Activated CD4-positive, CD25-positive, alpha-beta regulatory T cell treated with anti-CD3 and anti-CD28 coated beads, Interleukin-2, amount 50 U/mL, for 16 hours (primary cell): ENCODE data around the gene TNFSF8.

Experiments
- DNase-seq: peaks from one replicate; pipeline ENCODE4 v3.0.0-alpha.2; 2020; ENCODE audit warnings: low read depth, low spot score

TNFSF8 gene

DNA sequence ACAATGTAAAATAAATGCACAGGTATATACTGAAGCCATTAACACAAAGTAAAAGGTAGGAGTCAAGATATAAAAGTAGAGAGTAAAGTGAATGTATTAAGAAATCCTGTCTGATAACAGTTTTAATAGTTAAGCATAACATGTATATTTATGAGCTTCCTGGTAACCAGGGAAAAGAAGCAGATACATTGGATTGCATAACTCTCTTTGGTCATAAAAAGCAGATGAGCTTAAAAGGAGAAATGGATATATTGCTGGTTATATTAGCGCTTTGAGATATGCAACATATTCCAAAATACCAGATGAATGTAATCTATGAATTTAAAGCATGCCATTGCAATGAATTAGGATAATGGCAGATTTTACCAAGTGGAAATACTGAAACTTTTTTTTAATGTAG lies 6.2 kb upstream of the TNFSF8 start:
- DNase-seq, result no peak

DNA sequence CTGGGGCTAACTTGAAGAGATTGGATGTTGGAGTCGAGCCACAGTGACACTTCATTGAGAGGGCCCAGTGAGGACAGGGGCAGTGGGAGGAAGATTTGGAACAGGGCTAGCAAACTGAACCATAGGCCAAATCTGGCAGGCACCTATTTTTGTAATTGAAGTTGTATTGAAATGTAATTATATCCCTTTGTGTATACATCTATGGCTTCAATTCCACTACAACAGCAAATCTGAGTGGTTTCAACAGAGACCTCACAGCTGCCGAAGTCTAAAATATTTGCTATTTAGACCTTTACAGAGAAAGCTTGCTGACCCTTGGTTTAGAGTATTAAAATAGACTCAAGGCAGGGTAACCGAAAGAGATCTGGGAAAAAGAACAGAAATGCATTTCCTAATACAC lies 4.7 kb upstream of the TNFSF8 start:
- DNase-seq, result no peak

DNA sequence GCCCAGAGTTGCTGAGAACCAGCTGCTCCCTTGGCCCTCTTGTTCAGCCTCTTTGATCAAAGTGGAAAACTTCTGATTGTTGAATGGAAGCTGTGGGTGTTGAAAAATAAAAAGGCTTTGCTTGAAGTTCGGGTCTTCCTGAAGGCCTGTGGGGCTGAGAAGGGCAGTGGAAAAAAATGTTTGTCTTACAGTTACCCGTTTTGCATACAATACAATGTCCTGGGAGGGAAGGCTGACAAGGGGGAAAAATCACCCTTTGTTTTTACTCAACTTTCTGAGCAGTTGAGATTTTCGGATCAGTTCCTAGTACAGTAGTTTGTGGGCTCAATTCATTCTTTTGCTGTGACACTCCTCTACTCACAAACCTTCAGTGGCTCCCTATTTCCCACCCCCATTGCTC lies 2.1 kb upstream of the TNFSF8 start:
- DNase-seq, result no peak

DNA sequence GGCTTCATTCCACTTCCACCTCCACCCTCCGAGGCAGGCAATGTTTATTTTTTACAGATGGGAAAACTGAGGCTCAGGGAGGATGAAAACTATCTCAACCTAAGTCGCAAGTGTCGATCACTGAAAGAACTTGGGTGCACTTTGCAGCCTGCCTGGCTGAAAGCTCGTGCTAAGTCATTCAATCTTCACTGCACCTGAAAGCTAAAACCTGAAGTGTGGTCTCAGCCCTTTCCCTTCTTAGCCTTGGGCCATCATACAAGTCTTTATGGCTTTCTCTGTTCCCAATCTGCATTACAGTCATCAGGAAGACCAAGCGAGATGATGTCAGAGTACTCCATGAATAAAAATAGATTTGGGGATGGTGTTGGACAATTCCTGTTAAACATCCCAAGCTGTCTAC lies 1.0 kb upstream of the TNFSF8 start:
- no peak for DNase-seq

DNA sequence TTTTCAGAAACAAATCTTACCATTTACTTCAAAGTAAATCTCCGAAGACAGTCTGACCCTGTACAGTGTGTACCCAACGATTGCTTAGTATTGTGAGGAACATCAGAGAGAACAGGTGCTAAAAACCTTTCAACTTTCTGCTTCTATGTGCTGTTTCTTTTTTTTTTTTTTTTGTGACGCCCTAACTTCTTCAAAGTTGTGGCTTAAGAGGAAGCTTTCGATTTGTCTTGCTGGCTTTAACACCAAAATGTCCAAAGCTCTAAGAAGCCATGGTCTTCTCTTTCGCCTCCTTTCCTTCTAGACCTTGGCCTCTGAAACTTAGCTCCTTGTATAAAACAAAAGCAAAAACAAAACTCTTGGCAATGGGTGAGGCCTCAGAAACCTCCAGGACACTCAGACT lies 1.2 kb downstream of the TNFSF8 start:
- DNase-seq, result no peak

DNA sequence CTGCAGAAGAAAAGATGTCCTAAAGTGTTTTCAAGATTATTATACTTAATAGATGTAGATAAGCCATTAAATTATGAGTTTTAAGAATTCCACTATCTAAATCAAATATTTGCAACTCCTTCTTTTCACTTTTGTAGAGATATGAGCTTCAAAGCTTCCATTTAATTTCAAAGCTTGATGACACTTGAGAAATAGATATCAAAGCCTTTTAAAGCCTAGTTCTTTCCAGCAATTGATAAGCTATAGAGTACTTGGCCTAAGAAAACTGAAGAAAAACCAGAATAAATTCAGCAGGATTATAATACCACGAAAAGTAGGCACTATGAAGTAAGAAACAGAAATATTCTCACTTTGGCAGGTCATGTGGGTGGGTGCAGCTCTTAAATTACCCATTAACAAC lies 1.7 kb downstream of the TNFSF8 start:
- no peak for DNase-seq

DNA sequence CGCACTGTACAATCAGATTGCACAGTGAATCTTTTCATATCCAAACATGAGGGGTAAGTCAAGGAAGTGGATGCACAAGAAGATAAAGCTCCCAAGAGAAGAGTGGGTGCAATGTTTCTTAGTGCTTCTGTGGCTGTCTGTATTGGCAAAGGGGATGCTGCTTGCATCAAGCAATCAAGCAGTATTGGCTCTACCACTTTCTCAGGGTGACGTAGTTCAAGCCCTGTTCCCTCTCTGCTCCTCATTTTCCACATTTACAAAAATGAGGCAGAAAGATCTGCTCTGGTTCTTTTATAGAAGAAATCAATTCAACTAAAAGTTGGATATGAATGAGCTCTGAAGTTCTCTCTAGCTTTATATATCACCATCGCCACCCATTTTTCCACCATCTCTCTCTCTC lies 2.3 kb downstream of the TNFSF8 start:
- DNase-seq, result no peak

DNA sequence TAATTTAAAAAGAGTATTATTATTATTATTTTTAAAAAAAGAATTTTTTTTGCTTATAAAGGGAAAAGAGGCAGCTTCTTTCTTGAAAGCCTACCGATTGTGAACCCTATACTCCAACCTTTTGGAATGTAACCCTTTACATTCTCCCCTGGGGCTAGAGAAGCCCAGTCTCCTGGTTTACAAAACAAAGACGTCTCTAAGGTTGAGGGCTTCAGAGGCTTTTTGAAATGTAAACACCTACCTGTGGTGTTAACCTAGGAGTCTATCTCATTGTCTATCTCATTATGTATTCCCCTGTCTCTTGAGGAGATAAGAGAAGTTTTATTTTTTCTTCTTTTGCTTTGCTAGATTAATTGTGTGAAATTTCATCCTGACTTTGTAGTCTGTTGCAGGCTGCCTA lies 4.7 kb downstream of the TNFSF8 start:
- no peak for DNase-seq

DNA sequence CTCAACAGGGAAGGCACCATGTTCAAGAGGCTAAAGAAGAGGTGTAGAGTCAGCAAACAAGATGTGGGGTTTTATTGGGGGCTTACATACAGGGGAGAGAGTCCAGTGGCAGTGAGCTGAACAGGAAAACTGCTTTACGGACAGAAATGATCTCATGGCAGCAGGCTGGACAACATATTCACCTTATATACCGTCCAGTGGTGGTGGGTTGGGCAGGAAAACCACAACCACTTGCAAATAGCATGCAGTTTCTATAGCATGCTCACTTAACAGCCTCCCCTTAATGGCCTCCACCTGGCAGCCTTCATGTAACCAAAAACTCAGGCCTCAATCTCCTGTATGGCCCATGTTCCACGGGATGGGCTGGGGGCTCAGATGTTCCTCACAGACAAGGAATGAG lies 5.4 kb downstream of the TNFSF8 start:
- DNase-seq, result no peak

DNA sequence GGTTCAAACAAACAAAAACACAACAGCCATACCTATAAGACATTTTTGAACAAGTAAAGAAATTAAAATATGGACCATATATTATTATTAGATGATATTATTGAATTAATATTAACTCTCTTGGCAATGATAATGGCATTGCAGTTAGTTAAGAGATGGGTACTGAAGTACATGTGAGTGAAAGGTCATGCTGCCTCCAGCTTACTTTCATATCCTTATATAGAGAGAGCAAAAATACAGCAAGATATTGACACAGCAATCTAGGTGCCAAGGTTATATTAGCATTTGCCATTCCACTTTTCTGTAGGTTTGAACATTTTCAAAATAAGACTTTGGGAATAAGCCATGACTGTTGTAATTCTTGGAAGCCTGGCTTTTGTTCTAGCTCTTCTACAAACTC lies 6.1 kb downstream of the TNFSF8 start:
- no peak for DNase-seq

DNA sequence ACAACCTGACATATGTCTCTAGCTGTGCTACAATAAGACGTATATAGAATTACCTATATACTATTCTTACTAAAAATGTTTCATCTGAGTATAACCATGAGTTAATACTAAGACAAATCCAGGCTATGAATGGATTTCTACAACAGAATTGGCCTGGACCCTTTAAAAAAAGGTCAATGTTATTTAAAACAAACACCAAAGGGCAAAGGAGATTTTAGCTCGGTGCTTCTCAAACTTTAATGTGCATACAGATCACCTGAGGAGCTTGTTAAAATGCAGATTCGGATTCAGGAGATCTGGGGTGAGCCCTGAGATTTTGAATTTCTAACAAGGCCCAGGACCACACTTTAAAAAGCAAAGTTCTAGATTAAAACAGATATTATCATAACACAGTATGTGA lies 6.5 kb downstream of the TNFSF8 start:
- no peak for DNase-seq

DNA sequence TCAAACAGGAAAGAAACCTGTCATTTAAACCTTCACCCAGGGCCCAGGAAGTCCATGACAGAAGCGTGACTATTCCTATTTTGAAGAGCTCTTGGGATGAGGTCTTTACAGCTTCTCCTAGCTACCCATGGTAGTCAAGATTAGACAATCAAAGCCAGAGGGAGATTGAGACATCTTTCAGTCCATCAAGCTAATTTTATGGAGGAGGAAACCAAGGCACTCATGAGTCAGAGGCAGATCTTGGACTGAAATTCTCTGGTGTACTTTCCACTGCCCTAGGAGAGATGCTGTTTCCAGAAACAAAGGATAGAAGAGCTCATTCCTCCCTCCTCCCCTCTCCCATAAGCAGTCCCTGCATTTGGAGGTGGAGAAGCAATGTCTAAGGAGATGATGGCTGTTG lies 9.2 kb downstream of the TNFSF8 start:
- DNase-seq, result no peak

DNA sequence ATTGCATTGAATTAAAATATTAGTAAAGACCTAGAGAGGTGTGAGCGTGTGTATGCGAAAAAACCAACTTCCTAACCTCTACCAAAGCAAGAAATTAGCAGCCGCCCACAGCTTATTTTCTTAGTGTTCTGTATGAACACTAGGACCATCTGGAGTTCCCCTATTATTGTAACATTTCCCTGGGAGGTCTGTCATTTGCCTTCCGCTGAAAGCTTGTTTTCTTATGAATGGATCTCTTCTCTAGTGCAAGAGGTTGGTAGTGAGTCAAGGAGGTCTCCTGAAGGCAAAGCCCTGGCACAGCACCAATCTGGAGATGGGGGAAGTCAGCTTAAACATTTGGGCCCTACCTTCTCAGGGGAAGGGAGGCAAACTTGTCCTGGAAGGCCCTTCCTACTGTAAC lies 10.8 kb downstream of the TNFSF8 start:
- no peak for DNase-seq

DNA sequence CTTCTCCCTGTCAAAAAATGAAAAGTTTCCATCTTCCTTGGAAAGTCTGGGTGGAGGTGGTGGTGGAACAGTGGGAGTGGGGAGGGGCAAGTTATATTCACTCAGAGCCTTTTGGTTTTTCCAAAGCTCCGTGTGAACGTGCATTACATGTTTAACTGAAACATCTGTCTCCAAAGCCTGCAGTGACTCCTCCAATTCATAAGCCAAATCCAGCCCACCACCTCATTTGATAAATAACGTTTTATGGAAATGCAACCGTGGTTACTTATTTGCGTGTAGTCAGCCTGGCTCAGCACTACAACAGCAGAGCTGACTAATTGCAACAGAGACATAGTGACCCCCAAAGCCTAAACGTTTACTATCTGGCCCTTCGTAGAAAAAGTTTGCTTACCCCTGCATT lies 13.9 kb downstream of the TNFSF8 start:
- no peak for DNase-seq

DNA sequence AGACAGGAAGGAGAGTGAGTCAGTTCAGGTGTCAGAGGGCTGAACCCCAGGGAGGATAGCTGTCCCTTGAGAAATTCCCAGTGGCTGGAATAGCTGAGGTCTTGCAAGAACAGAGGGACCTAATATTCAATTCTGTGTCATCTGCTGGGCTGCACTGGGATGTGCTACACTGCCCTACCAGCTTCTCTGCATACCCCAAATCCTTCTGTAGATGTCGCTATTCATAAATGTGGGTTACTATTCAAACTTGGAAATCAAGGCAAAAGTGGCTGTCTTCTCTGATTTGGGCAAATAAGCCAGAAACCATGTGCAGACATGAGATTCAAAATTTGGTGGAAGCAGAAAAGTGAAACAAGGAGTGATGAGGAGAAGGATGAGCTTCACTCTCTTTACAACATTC lies 16.3 kb downstream of the TNFSF8 start:
- DNase-seq, result no peak

DNA sequence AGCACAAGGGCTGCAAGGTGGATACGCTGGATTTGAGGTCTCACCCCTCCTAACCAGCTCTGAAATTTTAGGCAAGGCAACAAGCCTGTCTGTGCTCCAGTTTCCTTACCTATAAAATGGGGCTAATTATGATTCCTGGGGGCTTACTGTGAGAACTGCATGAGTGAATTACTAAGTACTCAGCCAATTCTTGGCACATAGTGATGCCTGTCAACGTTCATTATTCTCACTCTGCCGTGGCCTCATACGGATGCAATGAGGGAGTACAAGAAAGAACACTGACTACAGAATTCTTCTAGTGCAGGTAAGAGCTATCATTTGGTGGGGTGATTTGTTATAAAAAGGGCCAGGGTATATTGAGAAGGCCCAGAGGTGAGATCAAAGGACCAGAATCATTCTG lies 16.7 kb downstream of the TNFSF8 start:
- DNase-seq, result no peak

DNA sequence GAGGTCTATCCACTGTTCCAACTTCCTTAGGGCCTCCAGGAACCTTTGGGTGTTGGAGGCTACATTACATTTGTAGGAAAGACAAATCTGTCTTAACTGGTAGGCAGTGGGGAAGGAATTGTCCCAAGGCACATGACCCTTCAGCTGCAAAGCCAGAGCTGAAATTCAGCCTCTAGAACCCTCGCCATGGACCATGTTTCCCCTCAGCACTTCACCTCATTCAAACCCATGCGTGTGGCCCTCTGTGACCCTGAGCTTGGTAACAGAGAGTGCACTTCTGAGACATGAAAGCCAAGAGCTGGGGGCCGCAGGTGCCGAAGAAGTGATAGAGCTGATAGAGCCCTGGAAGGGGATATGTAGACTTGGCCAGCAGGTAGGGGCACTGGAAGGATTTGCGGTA lies 17.2 kb downstream of the TNFSF8 start:
- no peak for DNase-seq

DNA sequence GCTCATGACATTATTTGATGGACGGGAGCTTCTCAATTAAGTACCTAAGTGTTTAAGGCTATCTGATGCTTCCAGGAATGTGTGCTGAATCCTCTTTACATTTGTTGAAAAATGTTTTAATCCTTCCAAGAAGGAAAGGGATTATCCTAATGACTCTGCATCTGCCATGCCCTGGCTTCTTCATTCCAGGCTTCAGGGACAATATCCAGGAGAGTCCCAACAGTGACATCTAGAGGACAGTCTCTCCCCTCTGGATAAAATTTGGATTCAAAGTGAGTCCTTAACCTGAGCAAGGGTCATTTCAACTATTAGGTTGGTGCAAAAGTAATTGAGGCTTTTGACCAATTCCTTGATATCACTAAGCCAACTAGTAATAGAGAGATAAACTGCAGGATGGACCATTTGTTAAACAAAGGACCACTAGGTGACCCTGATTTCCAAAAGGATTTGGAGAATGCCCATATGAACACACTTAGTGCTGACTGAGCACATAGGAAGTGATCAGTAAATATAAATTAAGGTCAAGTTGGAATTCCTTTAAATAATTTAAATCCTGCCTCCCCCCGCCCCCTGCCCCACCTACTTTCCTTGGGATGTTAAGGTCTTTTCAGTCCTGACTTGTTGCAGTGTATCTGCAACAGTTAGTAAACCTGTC lies 19.1 kb downstream of the TNFSF8 start:
- no peak for DNase-seq

DNA sequence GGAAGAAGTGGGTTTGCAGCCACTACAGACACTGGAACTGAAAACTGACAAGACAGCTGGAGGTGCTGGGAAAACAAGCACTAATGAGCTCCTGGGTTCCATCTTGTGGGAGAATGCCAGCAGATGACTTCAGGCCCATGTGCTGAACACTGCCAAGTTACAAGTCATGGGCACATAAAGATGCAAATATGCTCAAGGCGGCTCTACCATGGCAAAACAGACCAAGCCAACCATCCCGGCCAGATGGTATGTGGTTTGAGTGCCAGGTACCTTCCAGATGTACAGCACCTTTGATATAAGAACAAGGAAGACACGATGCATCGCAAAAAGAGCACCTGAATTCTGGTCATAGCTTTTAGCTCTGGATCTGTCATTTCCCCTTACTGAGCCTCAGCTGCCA lies 19.9 kb downstream of the TNFSF8 start:
- DNase-seq, result no peak

DNA sequence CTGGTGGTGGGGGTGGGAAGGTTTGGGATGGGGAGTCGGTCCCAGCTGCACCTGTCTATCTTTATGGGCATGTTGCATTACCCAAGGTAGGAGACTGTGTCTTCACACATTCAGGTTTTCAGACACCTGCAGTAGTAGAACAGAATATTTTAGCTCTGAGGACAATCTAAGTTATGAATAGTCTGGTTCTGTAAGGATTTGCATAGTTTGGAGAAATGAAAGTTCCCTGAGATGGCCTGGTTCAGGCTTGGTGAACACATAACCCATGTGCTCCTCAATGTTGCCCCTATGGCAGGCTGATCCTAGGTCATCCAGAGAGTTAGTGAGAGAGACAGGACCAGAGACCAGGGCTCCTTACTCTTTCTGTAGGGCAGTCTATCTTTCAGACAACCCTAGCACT lies 20.7 kb downstream of the TNFSF8 start:
- DNase-seq, result no peak

DNA sequence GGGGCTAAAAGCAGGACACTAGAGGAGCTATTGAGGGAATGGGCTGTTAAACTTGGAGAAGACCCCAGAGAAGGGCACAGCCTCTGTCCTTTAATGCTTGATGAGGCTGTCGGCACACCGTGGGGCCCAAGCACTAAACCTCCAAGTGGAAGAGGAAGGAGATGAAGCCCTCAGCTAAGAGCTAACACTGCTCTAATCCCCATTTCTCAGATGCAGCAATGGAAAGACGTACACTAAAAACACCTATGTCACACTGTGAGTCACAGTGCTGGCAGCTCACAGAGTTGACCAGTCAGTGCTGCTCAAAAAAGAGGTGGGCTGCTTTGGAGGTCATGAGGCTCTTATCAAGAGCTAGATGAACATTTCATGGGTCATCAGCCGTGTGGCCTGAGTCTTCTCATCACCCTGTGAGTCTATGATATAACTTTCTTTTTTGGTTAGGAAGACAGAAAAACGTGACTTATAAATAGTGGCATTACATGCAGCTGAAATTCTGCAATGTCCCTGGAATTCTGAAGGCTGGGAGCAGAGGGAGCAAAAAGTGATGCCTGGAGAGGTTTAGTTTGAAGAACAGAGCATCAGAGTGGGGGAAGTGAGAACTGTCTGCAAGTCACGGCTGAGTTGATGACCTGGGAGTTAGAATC lies 21.5 kb downstream of the TNFSF8 start:
- no peak for DNase-seq

DNA sequence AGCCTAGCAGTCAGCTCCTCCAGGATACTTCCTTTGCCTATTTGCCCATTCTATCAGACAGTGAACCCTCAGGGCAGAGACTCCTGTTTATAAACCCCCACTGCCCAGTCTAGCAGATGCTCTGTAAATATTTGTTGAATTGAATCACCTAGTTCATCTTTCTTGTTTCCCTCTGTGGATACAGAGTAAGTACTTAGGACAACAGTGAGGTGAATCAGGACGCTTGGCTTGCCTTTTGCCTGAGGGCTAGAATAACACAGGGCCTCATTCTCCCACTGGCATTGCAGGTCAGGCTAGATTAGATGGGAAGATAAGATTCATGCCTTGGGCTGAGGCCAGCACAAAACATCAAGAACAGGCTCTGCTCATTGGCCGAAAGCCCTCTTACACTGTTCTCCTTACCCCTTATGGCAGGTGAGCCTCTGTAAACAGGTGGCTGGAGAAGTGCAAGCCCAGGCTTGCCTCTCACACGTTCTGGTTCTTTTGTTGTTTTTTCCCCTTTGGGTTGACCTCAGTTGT lies 22.2 kb downstream of the TNFSF8 start:
- DNase-seq, result no peak

DNA sequence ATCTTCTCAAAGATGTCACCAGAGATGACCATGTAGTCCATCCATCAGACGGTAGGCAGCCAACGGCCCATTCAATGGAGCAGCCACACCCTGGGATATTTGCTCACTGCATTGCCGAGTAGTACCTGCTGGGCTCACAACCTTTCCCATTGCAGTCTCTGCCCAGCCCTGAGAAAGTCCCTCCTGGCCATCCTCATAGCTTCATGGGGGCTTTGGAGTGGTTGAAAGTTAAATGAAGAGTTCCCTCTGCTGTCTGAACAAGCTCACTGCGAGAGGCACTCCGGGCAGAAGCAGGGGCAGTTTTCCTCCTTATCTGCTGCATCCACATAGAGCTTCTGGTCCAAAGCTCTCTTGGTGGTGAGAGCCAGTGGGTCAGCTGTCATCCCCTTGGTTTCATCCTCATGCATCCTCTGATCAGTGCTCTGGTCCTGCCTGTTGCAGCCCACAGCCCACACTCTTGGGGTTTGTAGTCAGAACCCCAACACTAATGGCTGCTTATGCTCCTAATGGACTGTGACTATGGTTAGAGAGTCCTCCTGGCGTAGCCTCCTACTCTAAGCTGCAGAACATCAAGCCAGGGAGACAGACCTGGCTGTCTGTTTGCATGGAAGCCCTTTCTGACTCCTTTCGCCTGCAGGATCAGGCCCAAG lies 23.3 kb downstream of the TNFSF8 start:
- DNase-seq, result no peak
